ENCODE data around the gene COTL1. TPM values are rescaled to one million over a fixed set of nuclear protein-coding genes. Genes with fewer than 3 reads are reported as not detected.

COTL1 gene
- total RNA-seq, 1 donor from 2014 or later, result 359 TPM

DNA sequence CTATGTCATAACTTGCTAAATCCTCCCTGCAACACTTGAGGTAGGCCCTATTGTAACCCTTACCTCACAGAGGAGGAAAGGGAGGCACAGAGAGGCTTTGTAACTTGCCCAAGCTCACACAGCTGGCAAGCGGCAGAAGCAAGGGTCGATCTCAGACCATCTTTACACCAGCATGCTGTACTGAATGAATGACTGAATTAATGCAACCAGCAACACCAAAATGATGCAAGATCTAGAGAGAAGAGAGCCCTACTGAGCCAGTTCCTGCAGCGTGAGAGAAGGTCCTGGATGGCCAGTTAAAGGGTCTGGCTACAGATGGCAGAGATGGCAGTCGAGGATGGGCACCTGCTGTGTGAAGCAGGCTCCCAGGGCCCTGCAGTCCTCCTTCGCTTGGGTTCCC is 22.3 kb upstream of the COTL1 start:
- no peaks in the 10 kb centered on the region for H4K20me1 ChIP-seq (ENCODE audit: insufficient read depth, low read length)
- Mint-ChIP-seq H3K4me3 (ENCODE audit: unreplicated experiment) (no peak overlapping the region), H3K27me3 (ENCODE audit: low read depth, unreplicated experiment) (peaks cover 10% of the 10 kb centered on the region), H3K4me1 (ENCODE audit: low read depth, unreplicated experiment) (peaks cover 23% of the 10 kb centered on the region), H3K36me3 (ENCODE audit: low read depth, unreplicated experiment) (no peaks in the 10 kb centered on the region), H3K27ac (ENCODE audit: unreplicated experiment) (peak overlapping the region; percentile 53), H3K9me3 (ENCODE audit: unreplicated experiment) (peaks cover 2% of the 10 kb centered on the region)
- H3K27ac ChIP-seq (ENCODE audit: low read depth, low read length), result no peak overlapping the region
- no peaks in the 10 kb centered on the region for H3K27me3 ChIP-seq (ENCODE audit: insufficient read depth, low read length)
- no peak for TF ChIP-seq EZH2 (IDR thresholded peaks at IDR 0.05; ENCODE audit: insufficient read depth, low read length)
- TF ChIP-seq, protein P1, sequence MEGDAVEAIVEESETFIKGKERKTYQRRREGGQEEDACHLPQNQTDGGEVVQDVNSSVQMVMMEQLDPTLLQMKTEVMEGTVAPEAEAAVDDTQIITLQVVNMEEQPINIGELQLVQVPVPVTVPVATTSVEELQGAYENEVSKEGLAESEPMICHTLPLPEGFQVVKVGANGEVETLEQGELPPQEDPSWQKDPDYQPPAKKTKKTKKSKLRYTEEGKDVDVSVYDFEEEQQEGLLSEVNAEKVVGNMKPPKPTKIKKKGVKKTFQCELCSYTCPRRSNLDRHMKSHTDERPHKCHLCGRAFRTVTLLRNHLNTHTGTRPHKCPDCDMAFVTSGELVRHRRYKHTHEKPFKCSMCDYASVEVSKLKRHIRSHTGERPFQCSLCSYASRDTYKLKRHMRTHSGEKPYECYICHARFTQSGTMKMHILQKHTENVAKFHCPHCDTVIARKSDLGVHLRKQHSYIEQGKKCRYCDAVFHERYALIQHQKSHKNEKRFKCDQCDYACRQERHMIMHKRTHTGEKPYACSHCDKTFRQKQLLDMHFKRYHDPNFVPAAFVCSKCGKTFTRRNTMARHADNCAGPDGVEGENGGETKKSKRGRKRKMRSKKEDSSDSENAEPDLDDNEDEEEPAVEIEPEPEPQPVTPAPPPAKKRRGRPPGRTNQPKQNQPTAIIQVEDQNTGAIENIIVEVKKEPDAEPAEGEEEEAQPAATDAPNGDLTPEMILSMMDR (IDR thresholded peaks at IDR 0.05; ENCODE audit: insufficient read depth, low read depth, low read length), result no peak
- H2AFZ ChIP-seq (ENCODE audit: low read depth, low read length), result no peak overlapping the region
- H3K79me2 ChIP-seq (ENCODE audit: insufficient read depth, low read length), result no peaks in the 10 kb centered on the region
- no peaks in the 10 kb centered on the region for H3K9me3 ChIP-seq (ENCODE audit: insufficient read depth, low read depth, low read length)
- peaks cover 21% of the 10 kb centered on the region for H3K4me1 ChIP-seq (ENCODE audit: insufficient read depth, low read length)
- H3K4me2 ChIP-seq (ENCODE audit: low read length), result no peak overlapping the region
- no peaks in the 10 kb centered on the region for H3K36me3 ChIP-seq (ENCODE audit: insufficient read depth, low read length)
- DNase-seq (ENCODE audit: low read depth) (no peak), FAIRE-seq (no peak)
- no peak overlapping the region for H3K4me3 ChIP-seq (ENCODE audit: insufficient read depth, low read depth, low read length)
- H3K9ac ChIP-seq (ENCODE audit: low read length), result no peak overlapping the region

DNA sequence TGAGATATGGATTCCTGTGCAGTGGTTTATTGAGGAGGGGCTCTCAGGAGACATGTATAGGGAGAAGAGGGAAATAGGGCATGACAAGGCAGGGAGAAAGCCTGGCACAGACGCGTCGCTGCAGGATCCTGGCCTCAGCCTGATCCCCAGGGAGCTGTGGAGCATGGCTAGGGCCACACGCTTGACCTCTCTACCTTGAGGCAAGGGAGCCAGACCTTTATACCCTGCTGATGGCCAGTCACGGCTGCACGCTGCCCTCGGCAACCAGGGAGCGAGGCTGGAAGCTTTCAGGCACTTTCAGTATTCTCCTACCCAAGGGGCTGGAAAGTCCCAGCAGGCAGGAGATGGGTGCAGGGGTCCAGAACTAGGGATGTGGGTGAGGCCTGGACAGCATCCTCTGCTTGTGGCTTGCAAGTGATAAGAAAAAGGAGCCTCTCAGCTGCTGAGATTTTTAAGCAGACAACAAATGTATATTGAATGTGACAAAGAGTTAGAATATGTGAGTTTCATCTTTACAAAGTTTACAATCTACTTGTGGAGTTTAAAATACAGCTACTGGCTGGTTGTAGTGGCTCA is 20.4 kb upstream of the COTL1 start:
- Histone ChIP-seq H3K9ac (ENCODE audit: low read length) (no peak overlapping the region), H3K4me3 (ENCODE audit: insufficient read depth, low read depth, low read length) (no peak overlapping the region), H4K20me1 (ENCODE audit: insufficient read depth, low read length) (no peaks in the 10 kb centered on the region), H3K79me2 (ENCODE audit: insufficient read depth, low read length) (no peaks in the 10 kb centered on the region), H3K27me3 (ENCODE audit: insufficient read depth, low read length) (no peaks in the 10 kb centered on the region), H3K9me3 (ENCODE audit: insufficient read depth, low read depth, low read length) (no peaks in the 10 kb centered on the region), H3K4me2 (ENCODE audit: low read length) (no peak overlapping the region), H2AFZ (ENCODE audit: low read depth, low read length) (no peak overlapping the region), H3K36me3 (ENCODE audit: insufficient read depth, low read length) (no peaks in the 10 kb centered on the region), H3K27ac (ENCODE audit: low read depth, low read length) (no peak overlapping the region), H3K4me1 (ENCODE audit: insufficient read depth, low read length) (peaks cover 12% of the 10 kb centered on the region)
- no peak for TF ChIP-seq EZH2 (IDR thresholded peaks at IDR 0.05; ENCODE audit: insufficient read depth, low read length)
- TF ChIP-seq, protein P1 (IDR thresholded peaks at IDR 0.05; ENCODE audit: insufficient read depth, low read depth, low read length), result no peak
- peaks cover 2% of the 10 kb centered on the region for H3K9me3 Mint-ChIP-seq (ENCODE audit: unreplicated experiment)
- H3K4me3 Mint-ChIP-seq (ENCODE audit: unreplicated experiment), result no peak overlapping the region
- FAIRE-seq, result no peak
- no peak overlapping the region for H3K27ac Mint-ChIP-seq (ENCODE audit: unreplicated experiment)
- peaks cover 15% of the 10 kb centered on the region for H3K27me3 Mint-ChIP-seq (ENCODE audit: low read depth, unreplicated experiment)
- DNase-seq (ENCODE audit: low read depth), result no peak
- H3K36me3 Mint-ChIP-seq (ENCODE audit: low read depth, unreplicated experiment), result no peaks in the 10 kb centered on the region
- H3K4me1 Mint-ChIP-seq (ENCODE audit: low read depth, unreplicated experiment), result peaks cover 18% of the 10 kb centered on the region

DNA sequence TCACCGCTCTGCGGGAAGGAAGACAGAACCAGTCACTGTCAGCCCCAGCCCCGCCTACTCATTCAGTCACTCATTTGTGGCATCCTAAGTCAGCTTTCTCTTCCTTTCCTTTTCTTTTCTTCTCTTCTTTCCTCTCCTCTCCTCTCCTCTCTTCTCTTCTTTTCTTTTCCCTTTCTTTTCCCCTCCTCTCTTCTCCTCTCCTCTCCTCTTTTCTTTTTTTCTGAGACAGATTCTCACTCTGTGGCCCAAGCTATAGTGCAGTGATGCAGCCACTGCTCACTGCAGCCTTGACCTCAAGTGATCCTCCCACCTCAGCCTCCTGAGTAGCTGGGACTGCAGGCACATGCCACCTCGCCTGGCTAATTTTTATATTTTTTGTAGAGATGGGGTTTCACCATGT is 19.8 kb upstream of the COTL1 start:
- no peak overlapping the region for H3K4me2 ChIP-seq (ENCODE audit: low read length)
- H4K20me1 ChIP-seq (ENCODE audit: insufficient read depth, low read length), result no peaks in the 10 kb centered on the region
- H3K36me3 ChIP-seq (ENCODE audit: insufficient read depth, low read length), result no peaks in the 10 kb centered on the region
- DNase-seq (ENCODE audit: low read depth) (no peak), FAIRE-seq (no peak)
- Mint-ChIP-seq H3K27ac (ENCODE audit: unreplicated experiment) (no peak overlapping the region), H3K27me3 (ENCODE audit: low read depth, unreplicated experiment) (peaks cover 16% of the 10 kb centered on the region), H3K4me3 (ENCODE audit: unreplicated experiment) (no peak overlapping the region), H3K4me1 (ENCODE audit: low read depth, unreplicated experiment) (peaks cover 13% of the 10 kb centered on the region), H3K36me3 (ENCODE audit: low read depth, unreplicated experiment) (no peaks in the 10 kb centered on the region), H3K9me3 (ENCODE audit: unreplicated experiment) (peaks cover 2% of the 10 kb centered on the region)
- no peak overlapping the region for H3K4me3 ChIP-seq (ENCODE audit: insufficient read depth, low read depth, low read length)
- H3K4me1 ChIP-seq (ENCODE audit: insufficient read depth, low read length), result peaks cover 6% of the 10 kb centered on the region
- no peaks in the 10 kb centered on the region for H3K9me3 ChIP-seq (ENCODE audit: insufficient read depth, low read depth, low read length)
- TF ChIP-seq, protein P1 (IDR thresholded peaks at IDR 0.05; ENCODE audit: insufficient read depth, low read depth, low read length), result no peak
- no peak for TF ChIP-seq EZH2 (IDR thresholded peaks at IDR 0.05; ENCODE audit: insufficient read depth, low read length)
- H3K79me2 ChIP-seq (ENCODE audit: insufficient read depth, low read length), result no peaks in the 10 kb centered on the region
- no peak overlapping the region for H3K9ac ChIP-seq (ENCODE audit: low read length)
- no peak overlapping the region for H2AFZ ChIP-seq (ENCODE audit: low read depth, low read length)
- no peaks in the 10 kb centered on the region for H3K27me3 ChIP-seq (ENCODE audit: insufficient read depth, low read length)
- H3K27ac ChIP-seq (ENCODE audit: low read depth, low read length), result no peak overlapping the region

Measured in astrocyte (in vitro differentiated cells and primary cell).